Right cardiac atrium (tissue), 5 donors: Measurements from ENCODE around the gene SLC6A6. TPM values are rescaled to one million over a fixed set of nuclear protein-coding genes. Genes with fewer than 3 reads are reported as not detected.
A peak's percentile ranks its signal among the peaks of the same experiment; 100 is the strongest.

Experiments
- ATAC-seq, 2 donors: fragments of 200-7000 bp; cut with Tn5 transposase; one replicate each; pipeline versions ENCODE4 v1.8.0 to v1.9.1; 2020; ENCODE audit warnings: moderate library complexity in 2 of 2, mild to moderate bottlenecking in 1 of 2
- DNase-seq, 3 donors: peaks; one replicate each; pipeline ENCODE4 v3.0.0-alpha.2; 2020
- H3K27ac ChIP-seq: one replicate; pipeline ENCODE4 v1.5.1; 2013; ENCODE audit warnings: mild to moderate bottlenecking, low read length, control low read depth, moderate library complexity
- H3K27me3 ChIP-seq: one replicate; pipeline ENCODE4 v1.6.1; 2013; ENCODE audit not compliant: control insufficient read depth, insufficient read depth
- H3K4me1 ChIP-seq: one replicate; pipeline ENCODE4 v1.6.1; 2013; ENCODE audit warnings: low read length; ENCODE audit not compliant: control insufficient read depth, insufficient read depth
- H3K4me3 ChIP-seq: one replicate; pipeline ENCODE4 v1.5.1; 2013; ENCODE audit warnings: low read length, control low read depth
- H3K9me3 ChIP-seq: one replicate; pipeline ENCODE4 v1.6.1; 2013; ENCODE audit warnings: low read length; ENCODE audit not compliant: control insufficient read depth
- WGBS: extraction: QIAGEN DNeasy Blood & Tissue Kit; methylation state at CpG from one replicate; pipeline ENCODE4 v1.1.7; 2013; 5-methylcytosine and 5-hydroxymethylcytosine counted together
- intact Hi-C, 4 donors: fragments of 100-400 bp; cut with DNase I; formaldehyde crosslinking; loops; one replicate each; pipeline versions ENCODE4 v1.11.0 to v1.14.0; 2022 to 2023
- polyA plus RNA-seq: library from polyadenylated mRNA; stranded (reverse); fragments of 200-250 nt; gene quantifications from one replicate; pipeline ENCODE4 v1.2.3, GENCODE V29; 2013
- total RNA-seq, 4 donors: library from RNA; stranded (reverse); fragmentation: NEBNext Ultra II Directional; extraction: Animal tissue kit (Norgen Biotek cat#: 25700); gene quantifications; one replicate each; pipeline ENCODE4 v1.2.1, GENCODE V29; 2021
- donor health status: healthy with polysubstance abuse.
- donor health status: DM: no; HTN: yes; CAD: no.
- donor health status: DM: no; HTN: no; CAD: no.
- donor health status: DM: no; HTN: yes; CAD: no; lungs with severe emphysema.
- donor health status: DM: yes; HTN: yes; CAD: no.

The SLC6A6 gene
- total and polyA plus RNA-seq, 5 donors, result 21.3 to 106 (median 31.6) TPM

- no peaks in the 10 kb centered on the region for H3K4me1 ChIP-seq
- intact Hi-C loops, result no loop called here
- peak in 2 of 3 donors; percentile 27 for DNase-seq
- no peaks in the 10 kb centered on the region for H3K27me3 ChIP-seq
- H3K4me3 ChIP-seq, result no peak overlapping the region
- WGBS, result 77% methylated on average over 7 of the region's 7 CpGs
- H3K27ac ChIP-seq, result no peak overlapping the region
- H3K9me3 ChIP-seq, result no peaks in the 10 kb centered on the region
- no peak for ATAC-seq
Measured at GRCh38 chr3:14518432-14518802, 116.0 kb downstream of the SLC6A6 start.

- Histone ChIP-seq H3K4me1 (no peaks in the 10 kb centered on the region), H3K27me3 (no peaks in the 10 kb centered on the region), H3K4me3 (no peak overlapping the region), H3K9me3 (no peaks in the 10 kb centered on the region), H3K27ac (no peak overlapping the region)
- ATAC-seq (no peak), DNase-seq (no peak)
- WGBS, result 95% methylated on average over 11 of the region's 11 CpGs
- intact Hi-C loops, result no loop called here
Measured at GRCh38 chr3:14518893-14519292, 116.5 kb downstream of the SLC6A6 start.

GRCh38 chr3:14519406-14519805 is 117.0 kb downstream of the SLC6A6 start:
- intact Hi-C loops, result no loop called here
- WGBS, result 71% methylated on average over 1 of the region's 1 CpG
- no peak overlapping the region for H3K27ac ChIP-seq
- no peaks in the 10 kb centered on the region for H3K27me3 ChIP-seq
- no peak overlapping the region for H3K4me3 ChIP-seq
- no peaks in the 10 kb centered on the region for H3K9me3 ChIP-seq
- ATAC-seq (no peak), DNase-seq (peak in 1 of 3 donors; percentile 11)
- H3K4me1 ChIP-seq, result no peaks in the 10 kb centered on the region

- H3K27me3 ChIP-seq, result no peaks in the 10 kb centered on the region
- H3K4me1 ChIP-seq, result no peaks in the 10 kb centered on the region
- peak overlapping the region; percentile 8 for H3K27ac ChIP-seq
- DNase-seq (peak in 1 of 3 donors; percentile 32), ATAC-seq (no peak)
- no peak overlapping the region for H3K4me3 ChIP-seq
- 89% methylated on average over 15 of the region's 15 CpGs for WGBS
- H3K9me3 ChIP-seq, result no peaks in the 10 kb centered on the region
- intact Hi-C loops, result no loop called here
Measured at GRCh38 chr3:14520149-14520548, 117.7 kb downstream of the SLC6A6 start.

- ATAC-seq (no peak), DNase-seq (peak in 1 of 3 donors; percentile 3)
- Histone ChIP-seq H3K4me1 (peaks cover 4% of the 10 kb centered on the region), H3K4me3 (no peak overlapping the region), H3K9me3 (no peaks in the 10 kb centered on the region), H3K27ac (peak overlapping the region; percentile 92), H3K27me3 (no peaks in the 10 kb centered on the region)
- intact Hi-C loops, result no loop called here
- WGBS, result 84% methylated on average over 8 of the region's 8 CpGs
Measured at GRCh38 chr3:14520967-14521366, 118.6 kb downstream of the SLC6A6 start.

- DNase-seq, result peak in 2 of 3 donors; percentile 49
- no peak overlapping the region for H3K4me3 ChIP-seq
Measured at GRCh38 chr3:14521611-14522010, 119.2 kb downstream of the SLC6A6 start.

GRCh38 chr3:14522129-14522691 is 119.8 kb downstream of the SLC6A6 start:
- no peak overlapping the region for H3K4me3 ChIP-seq
- peak overlapping the region; percentile 92 for H3K27ac ChIP-seq
- no peaks in the 10 kb centered on the region for H3K9me3 ChIP-seq
- H3K27me3 ChIP-seq, result no peaks in the 10 kb centered on the region
- H3K4me1 ChIP-seq, result peaks cover 7% of the 10 kb centered on the region
- WGBS, result 45% methylated on average over 16 of the region's 16 CpGs
- intact Hi-C loops, result no loop called here
- ATAC-seq, result peak; percentile 65 to 80
- peak; percentile 44 to 87 (median 80) for DNase-seq

More at GRCh38 chr3:14521611-14522010, 119.2 kb downstream of the SLC6A6 start:
- Histone ChIP-seq H3K27ac (peak overlapping the region; percentile 92), H3K27me3 (no peaks in the 10 kb centered on the region), H3K4me1 (peaks cover 7% of the 10 kb centered on the region), H3K9me3 (no peaks in the 10 kb centered on the region)
- WGBS, result 75% methylated on average over 12 of the region's 12 CpGs
- peak; percentile 2 for ATAC-seq
- intact Hi-C loops, result no loop called here

GRCh38 chr3:14522768-14523167 is 120.4 kb downstream of the SLC6A6 start:
- Histone ChIP-seq H3K4me3 (no peak overlapping the region), H3K27me3 (no peaks in the 10 kb centered on the region), H3K27ac (peak overlapping the region; percentile 92), H3K4me1 (peaks cover 7% of the 10 kb centered on the region), H3K9me3 (no peaks in the 10 kb centered on the region)
- no peak for ATAC-seq
- intact Hi-C loops, result no loop called here
- 90% methylated on average over 12 of the region's 12 CpGs for WGBS
- peak in 1 of 3 donors; percentile 38 for DNase-seq

GRCh38 chr3:14523792-14524191 is 121.4 kb downstream of the SLC6A6 start:
- intact Hi-C loops, result no loop called here
- Histone ChIP-seq H3K4me1 (peaks cover 7% of the 10 kb centered on the region), H3K9me3 (no peaks in the 10 kb centered on the region)

GRCh38 chr3:14524311-14524711 is 121.9 kb downstream of the SLC6A6 start:
- intact Hi-C loops, result no loop called here
- peaks cover 7% of the 10 kb centered on the region for H3K4me1 ChIP-seq
- H3K27me3 ChIP-seq, result no peaks in the 10 kb centered on the region
- 73% methylated on average over 14 of the region's 14 CpGs for WGBS
- no peak overlapping the region for H3K4me3 ChIP-seq
- peak overlapping the region; percentile 92 for H3K27ac ChIP-seq
- ATAC-seq, result peak; percentile 48 to 70
- DNase-seq, result peak in 2 of 3 donors; percentile 76 to 78
- H3K9me3 ChIP-seq, result no peaks in the 10 kb centered on the region

More at GRCh38 chr3:14523792-14524191, 121.4 kb downstream of the SLC6A6 start:
- Histone ChIP-seq H3K27ac (peak overlapping the region; percentile 92), H3K27me3 (no peaks in the 10 kb centered on the region), H3K4me3 (no peak overlapping the region)
- 72% methylated on average over 7 of the region's 7 CpGs for WGBS
- ATAC-seq (no peak), DNase-seq (no peak)

- Histone ChIP-seq H3K27ac (peak overlapping the region; percentile 92), H3K27me3 (no peaks in the 10 kb centered on the region), H3K9me3 (no peaks in the 10 kb centered on the region), H3K4me3 (no peak overlapping the region), H3K4me1 (peaks cover 7% of the 10 kb centered on the region)
- WGBS, result 93% methylated on average over 9 of the region's 9 CpGs
- ATAC-seq (no peak), DNase-seq (peak in 1 of 3 donors; percentile 34)
- intact Hi-C loops, result no loop called here
Measured at GRCh38 chr3:14524920-14525660, 122.7 kb downstream of the SLC6A6 start.
